Endothelial cell of umbilical vein (primary cell): ENCODE data around the gene FAM227B.

Experiments
- EZH2 ChIP-seq: IDR thresholded peaks from 2 replicates; pipeline ENCODE4 v1.6.1; 2012; ENCODE audit warnings: borderline replicate concordance, low read depth, mild to moderate bottlenecking, moderate library complexity, low read length, inconsistent platforms; ENCODE audit not compliant: severe bottlenecking
- FOS ChIP-seq: IDR thresholded peaks from 2 replicates; pipeline ENCODE4 v1.6.1; 2011; ENCODE audit warnings: mild to moderate bottlenecking, low read length, moderate library complexity, borderline replicate concordance; ENCODE audit not compliant: insufficient read depth
- GATA2 ChIP-seq: IDR thresholded peaks from 2 replicates; pipeline ENCODE4 v1.7.0; 2011; ENCODE audit warnings: low read depth, mild to moderate bottlenecking, moderate library complexity, mixed read lengths, low read length; ENCODE audit not compliant: insufficient read length, insufficient read depth
- MAX ChIP-seq: IDR thresholded peaks from 2 replicates; pipeline ENCODE4 v1.6.1; 2011; ENCODE audit not compliant: insufficient read depth, insufficient read length
- POLR2A ChIP-seq: IDR thresholded peaks from 2 replicates; pipeline ENCODE4 v1.6.1; 2012; ENCODE audit warnings: low read depth, mild to moderate bottlenecking, control low read depth, low read length
- POLR2AphosphoS5 ChIP-seq: IDR thresholded peaks from 2 replicates; pipeline ENCODE4 v1.6.1; 2012; ENCODE audit warnings: low read depth, mild to moderate bottlenecking, control low read depth, low read length, moderate library complexity; ENCODE audit not compliant: insufficient read depth
- TF ChIP-seq, protein P1 (sequence below), 2 donors: IDR thresholded peaks; 1 replicate in 1 of 2; 2 replicates in 1 of 2; pipeline ENCODE4 v1.5.1; 2011; ENCODE audit warnings: low read length in 2 of 2, mild to moderate bottlenecking in 2 of 2, moderate library complexity in 2 of 2, control low read depth in 1 of 2, inconsistent platforms in 1 of 2, low read depth in 1 of 2; ENCODE audit not compliant: insufficient read depth in 1 of 2; ENCODE audit errors: extremely low read depth in 1 of 2

- TF ChIP-seq, protein P1, sequence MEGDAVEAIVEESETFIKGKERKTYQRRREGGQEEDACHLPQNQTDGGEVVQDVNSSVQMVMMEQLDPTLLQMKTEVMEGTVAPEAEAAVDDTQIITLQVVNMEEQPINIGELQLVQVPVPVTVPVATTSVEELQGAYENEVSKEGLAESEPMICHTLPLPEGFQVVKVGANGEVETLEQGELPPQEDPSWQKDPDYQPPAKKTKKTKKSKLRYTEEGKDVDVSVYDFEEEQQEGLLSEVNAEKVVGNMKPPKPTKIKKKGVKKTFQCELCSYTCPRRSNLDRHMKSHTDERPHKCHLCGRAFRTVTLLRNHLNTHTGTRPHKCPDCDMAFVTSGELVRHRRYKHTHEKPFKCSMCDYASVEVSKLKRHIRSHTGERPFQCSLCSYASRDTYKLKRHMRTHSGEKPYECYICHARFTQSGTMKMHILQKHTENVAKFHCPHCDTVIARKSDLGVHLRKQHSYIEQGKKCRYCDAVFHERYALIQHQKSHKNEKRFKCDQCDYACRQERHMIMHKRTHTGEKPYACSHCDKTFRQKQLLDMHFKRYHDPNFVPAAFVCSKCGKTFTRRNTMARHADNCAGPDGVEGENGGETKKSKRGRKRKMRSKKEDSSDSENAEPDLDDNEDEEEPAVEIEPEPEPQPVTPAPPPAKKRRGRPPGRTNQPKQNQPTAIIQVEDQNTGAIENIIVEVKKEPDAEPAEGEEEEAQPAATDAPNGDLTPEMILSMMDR (IDR thresholded peaks at IDR 0.05; ENCODE audit: extremely low read depth in 1 of 2, insufficient read depth in 1 of 2, low read depth in 1 of 2, low read length in 2 of 2) = no peak
- TF ChIP-seq POLR2A = no peak
- no peak for TF ChIP-seq EZH2
- no peak for TF ChIP-seq GATA2
- no peak for TF ChIP-seq MAX
- TF ChIP-seq FOS = no peak
- no peak for TF ChIP-seq POLR2AphosphoS5
These were observed 196.6 kb downstream of the FAM227B start for GRCh38 chr15:49423901-49424550.
